Measurements from ENCODE around the gene SGSH.

SGSH gene

GRCh38 chr17:80237386-80237785 lies 17.3 kb upstream of the SGSH start:
- H3K4me3 ChIP-seq (ENCODE audit: control insufficient read depth, low read depth, low read length), result no peak overlapping the region
- TF ChIP-seq, protein P1, sequence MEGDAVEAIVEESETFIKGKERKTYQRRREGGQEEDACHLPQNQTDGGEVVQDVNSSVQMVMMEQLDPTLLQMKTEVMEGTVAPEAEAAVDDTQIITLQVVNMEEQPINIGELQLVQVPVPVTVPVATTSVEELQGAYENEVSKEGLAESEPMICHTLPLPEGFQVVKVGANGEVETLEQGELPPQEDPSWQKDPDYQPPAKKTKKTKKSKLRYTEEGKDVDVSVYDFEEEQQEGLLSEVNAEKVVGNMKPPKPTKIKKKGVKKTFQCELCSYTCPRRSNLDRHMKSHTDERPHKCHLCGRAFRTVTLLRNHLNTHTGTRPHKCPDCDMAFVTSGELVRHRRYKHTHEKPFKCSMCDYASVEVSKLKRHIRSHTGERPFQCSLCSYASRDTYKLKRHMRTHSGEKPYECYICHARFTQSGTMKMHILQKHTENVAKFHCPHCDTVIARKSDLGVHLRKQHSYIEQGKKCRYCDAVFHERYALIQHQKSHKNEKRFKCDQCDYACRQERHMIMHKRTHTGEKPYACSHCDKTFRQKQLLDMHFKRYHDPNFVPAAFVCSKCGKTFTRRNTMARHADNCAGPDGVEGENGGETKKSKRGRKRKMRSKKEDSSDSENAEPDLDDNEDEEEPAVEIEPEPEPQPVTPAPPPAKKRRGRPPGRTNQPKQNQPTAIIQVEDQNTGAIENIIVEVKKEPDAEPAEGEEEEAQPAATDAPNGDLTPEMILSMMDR (conservative IDR thresholded peaks at IDR 0.05; ENCODE audit: control insufficient read depth, insufficient read depth, low read depth, low read length), result no peak
- no peak for DNase-seq (ENCODE audit: low read depth)

DNA sequence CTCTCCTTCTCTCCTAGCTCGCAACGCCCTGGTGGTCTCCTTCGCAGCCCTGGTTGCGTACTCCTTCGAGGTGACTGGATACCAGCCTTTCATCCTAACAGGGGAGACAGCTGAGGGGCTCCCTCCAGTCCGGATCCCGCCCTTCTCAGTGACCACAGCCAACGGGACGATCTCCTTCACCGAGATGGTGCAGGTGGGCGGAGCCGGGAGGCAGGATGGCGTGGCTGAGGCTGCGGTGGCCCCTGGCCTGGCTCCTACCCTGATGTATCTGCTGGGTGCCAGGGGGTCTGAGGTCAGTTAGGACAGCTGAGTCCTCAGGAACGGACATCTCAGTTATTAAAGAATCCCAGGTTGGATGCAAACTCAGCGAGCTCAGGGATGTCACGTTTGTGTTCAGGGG lies 16.8 kb upstream of the SGSH start:
- no peak for DNase-seq (ENCODE audit: low read depth)
- H3K4me3 ChIP-seq (ENCODE audit: control insufficient read depth, low read depth, low read length), result no peak overlapping the region
- TF ChIP-seq, protein P1 (conservative IDR thresholded peaks at IDR 0.05; ENCODE audit: control insufficient read depth, insufficient read depth, low read depth, low read length), result no peak

DNA sequence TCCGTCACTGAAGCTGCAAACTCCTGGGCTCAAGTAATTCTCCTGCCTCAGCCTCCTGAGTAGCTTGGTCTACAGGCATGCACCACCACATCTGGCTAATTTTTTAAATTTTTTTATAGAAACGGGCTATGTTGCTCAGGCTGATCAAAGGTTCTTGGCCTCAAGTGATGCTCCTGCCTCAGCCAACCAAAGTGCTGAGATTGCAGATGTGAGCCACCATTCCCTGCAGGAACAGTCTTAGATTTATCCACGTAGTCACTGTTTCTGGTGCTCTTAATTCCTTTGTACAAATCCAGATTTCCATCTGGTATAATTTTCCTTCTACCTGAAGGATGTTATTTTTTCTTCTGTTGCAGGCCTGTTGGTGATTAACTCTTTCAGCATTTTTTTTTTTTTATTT lies 13.1 kb upstream of the SGSH start:
- TF ChIP-seq, protein P1 (conservative IDR thresholded peaks at IDR 0.05; ENCODE audit: control insufficient read depth, insufficient read depth, low read depth, low read length), result no peak
- H3K4me3 ChIP-seq (ENCODE audit: control insufficient read depth, low read depth, low read length), result no peak overlapping the region
- no peak for DNase-seq (ENCODE audit: low read depth)

DNA sequence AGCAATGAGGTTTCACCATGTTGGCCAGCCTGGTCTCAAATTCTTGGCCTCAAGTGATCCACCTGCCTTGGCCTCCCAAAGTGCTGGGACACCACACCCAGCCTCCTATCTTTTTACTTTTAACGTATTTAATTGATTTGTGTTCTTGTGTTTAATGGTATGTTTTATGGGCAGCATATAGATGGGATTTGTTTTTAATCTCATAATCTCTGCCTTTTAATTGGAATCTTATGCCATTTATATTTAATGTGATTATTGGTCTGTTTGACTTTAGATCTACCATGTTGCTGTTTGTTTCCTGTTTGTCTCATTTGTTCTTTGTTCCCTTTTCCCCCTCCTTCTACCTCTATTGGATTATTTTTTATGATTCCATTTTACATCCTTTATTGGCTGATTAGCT lies 12.3 kb upstream of the SGSH start:
- H3K4me3 ChIP-seq (ENCODE audit: control insufficient read depth, low read depth, low read length), result no peak overlapping the region
- no peak for DNase-seq (ENCODE audit: low read depth)
- TF ChIP-seq, protein P1 (conservative IDR thresholded peaks at IDR 0.05; ENCODE audit: control insufficient read depth, insufficient read depth, low read depth, low read length), result no peak

DNA sequence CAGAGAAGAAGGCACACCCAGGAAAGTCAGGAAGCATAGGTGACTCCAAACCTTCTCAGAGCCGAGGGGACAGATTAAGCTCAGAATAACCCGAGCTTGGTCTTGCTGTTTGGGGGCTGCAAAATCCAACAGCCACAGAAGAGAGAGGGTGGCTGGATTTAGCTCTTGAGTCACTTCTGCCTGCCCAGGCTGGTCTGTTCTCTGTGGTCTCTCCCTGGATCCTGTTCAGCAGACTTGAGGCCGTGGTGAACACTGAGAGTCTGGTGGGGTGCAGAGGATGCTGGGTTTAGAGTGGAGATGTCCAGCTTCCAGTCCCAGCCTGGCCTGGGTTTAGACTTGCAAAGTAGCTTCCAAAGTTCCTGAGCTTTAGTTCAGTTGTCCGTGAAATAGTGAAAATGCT lies 8.9 kb upstream of the SGSH start:
- no peak overlapping the region for H3K4me3 ChIP-seq (ENCODE audit: control insufficient read depth, low read depth, low read length)
- TF ChIP-seq, protein P1 (conservative IDR thresholded peaks at IDR 0.05; ENCODE audit: control insufficient read depth, insufficient read depth, low read depth, low read length), result no peak
- no peak for DNase-seq (ENCODE audit: low read depth)

DNA sequence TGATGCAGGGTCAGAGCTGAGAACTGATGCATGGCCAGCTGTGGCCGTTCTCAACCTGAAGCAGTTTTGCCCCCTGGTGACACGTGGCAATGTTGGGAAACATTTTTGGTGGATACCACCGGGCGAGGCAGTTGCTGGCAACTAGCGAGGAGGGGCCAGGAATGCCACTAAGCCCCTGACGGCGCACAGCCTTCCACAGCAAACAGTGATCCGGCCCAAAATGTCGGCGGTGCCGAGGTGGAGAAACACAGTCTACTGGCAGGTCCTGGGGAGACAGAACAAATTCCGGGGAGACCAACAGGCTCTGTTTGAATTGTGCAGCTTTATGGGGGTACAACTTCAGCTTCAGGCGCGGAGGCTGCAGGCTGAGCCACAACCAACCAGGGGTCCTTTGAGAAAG lies 8.3 kb upstream of the SGSH start:
- TF ChIP-seq, protein P1 (conservative IDR thresholded peaks at IDR 0.05; ENCODE audit: control insufficient read depth, insufficient read depth, low read depth, low read length), result no peak
- no peak for DNase-seq (ENCODE audit: low read depth)
- H3K4me3 ChIP-seq (ENCODE audit: control insufficient read depth, low read depth, low read length), result no peak overlapping the region

DNA sequence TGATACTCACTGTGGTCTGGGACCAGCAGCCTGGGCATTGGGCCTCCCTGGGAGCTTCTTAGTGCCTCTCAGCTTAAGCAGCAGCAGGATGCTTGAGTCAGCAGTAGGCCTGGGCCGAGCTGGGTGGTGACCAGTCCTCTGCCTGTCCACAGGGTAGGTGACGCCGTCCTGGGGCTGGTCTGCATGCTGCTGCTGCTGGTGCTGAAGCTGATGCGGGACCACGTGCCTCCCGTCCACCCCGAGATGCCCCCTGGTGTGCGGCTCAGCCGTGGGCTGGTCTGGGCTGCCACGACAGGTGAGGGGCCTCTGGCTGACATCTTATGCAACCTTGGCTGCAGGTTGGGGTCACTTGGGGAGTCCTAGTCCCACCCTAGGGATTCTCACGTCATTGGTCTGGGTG lies 7.5 kb upstream of the SGSH start:
- DNase-seq (ENCODE audit: low read depth), result no peak
- TF ChIP-seq, protein P1 (conservative IDR thresholded peaks at IDR 0.05; ENCODE audit: control insufficient read depth, insufficient read depth, low read depth, low read length), result no peak

More for the DNA sequence above, 7.5 kb upstream of the SGSH start:
- H3K4me3 ChIP-seq (ENCODE audit: control insufficient read depth, low read depth, low read length), result no peak overlapping the region

Data from fibroblast of mammary gland (primary cell).